DMS 273 treated with DMSO at 0.1 percent for 48 hours (cell line): ENCODE results near the gene TUBGCP3.

Experiments used
- DNase-seq: peaks from one replicate; lab custom pipeline; 2025; lab: John Stamatoyannopoulos, UW

Gene TUBGCP3

GRCh38 chr13:112479389-112479788 is 108.6 kb downstream of the TUBGCP3 start:
- no peak for DNase-seq

DNA sequence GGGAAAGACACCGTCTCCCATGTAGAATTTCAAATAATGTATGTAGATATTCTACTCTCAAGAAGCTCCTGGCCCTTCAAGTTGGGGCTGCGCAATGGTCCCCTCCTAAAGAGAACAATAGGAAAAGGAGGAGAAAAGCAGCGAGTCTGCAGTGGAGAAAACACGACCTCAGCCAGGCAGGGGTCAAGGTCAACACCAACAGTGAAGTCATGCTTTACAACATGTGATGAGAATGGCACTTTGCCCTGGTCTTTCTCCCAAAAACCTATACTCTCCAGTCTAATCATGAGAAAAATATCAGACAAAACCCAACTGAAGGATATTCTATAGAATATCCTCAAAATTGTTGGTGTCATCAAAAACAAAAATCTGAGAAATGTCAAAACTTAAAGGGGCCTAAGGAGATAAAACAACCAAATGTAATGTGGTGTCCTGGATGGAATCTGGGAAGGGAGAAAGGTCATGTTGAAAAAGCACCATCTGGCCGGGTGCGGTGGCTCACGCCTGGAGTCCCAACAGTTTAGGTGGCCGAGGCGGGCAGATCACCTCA is 110.8 kb downstream of the TUBGCP3 start:
- DNase-seq = no peak

DNA sequence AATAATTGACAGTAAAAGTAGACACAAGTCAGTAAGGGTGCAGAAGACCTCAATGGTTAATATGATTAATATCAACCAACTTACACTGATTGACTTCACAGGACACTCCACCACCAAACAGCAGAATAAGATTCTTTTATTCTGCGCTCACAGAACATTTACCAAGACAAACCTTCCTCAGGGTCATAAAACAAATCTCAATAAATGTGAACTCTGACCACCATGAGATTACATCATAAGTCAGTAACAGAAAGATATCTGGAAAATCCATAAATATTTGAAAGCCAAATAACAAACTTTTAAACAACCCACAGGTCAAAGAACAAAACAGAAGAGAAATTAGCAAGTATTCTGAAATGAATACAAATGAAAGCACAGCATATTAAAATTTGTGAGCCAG is 112.1 kb downstream of the TUBGCP3 start:
- DNase-seq = no peak

DNA sequence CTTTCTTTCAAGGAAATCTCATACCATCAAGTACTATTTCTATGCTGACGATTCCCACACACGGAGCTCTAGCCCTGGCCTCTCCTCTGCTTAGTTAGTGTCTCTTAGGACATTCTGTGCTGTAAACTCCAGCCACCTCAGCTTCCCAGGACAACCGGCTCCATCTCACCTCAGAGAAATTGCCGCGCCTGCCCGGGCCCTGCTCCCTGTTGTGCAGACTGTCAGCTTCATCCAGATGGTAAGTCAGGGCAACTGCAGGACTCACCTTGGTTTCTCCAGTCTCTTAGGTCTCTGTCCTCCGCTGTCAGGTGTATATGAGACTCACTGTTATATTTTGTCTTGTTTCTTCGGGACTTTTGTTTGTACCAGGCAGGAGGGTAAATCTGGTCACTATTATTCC is 113.1 kb downstream of the TUBGCP3 start:
- no peak for DNase-seq

DNA sequence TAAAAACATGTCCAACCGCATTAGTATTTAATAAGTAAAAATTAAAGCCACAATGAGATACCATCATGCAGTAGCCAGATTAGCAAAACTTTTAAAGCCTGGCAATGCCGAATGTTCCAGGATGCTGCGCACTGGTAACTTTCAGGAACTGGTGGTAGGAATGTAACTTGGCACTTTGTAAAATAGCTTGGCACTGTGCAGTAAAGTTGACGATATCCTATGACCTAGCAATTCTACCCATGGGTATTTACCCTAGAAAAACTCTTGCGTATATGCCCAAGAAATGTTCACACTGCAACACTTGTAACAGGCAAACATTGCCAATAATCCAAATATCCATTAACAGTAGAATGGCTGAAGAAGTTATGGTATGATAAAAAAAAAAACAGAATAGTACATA is 114.1 kb downstream of the TUBGCP3 start:
- DNase-seq = no peak

GRCh38 chr13:112469071-112469745 is 118.7 kb downstream of the TUBGCP3 start:
- DNase-seq = no peak

DNA sequence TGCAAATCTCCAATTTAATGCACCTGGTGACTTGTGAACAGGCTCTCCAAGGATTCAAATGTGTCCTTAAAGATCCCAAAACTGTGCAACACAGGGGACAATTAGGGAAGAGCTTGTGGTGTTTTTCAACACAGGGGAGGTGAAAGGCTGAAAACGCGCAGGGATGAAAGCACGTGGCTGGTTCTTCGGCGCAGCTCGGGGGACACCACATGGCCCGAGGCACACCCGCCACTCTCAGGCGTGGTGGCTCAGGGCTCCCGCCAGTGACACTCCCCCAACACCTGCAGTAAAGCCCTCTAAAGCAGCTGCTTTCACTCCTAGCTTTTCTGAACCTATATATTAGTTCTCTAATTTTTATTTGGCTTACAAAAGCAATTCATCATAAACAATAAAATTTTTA is 119.9 kb downstream of the TUBGCP3 start:
- DNase-seq = no peak

DNA sequence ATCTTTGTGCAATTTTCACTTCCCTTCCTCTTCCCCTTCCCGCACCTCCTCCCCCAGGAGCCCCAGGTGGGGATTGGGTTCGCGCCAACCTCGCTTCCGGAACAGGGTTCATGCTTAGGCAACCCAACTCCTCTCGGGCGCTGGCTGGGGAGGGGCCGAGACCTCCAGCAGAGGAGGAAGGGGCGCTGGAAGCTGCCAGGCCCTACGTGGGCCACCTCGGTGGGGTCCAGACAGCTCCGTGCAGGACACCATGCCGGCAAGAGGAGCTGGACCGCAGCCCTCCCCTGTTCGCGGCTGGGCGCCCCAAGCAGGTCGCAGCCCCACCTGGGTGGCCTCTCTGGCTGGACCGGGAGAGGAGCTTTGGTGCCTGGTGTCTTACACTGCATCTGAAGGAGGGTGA is 120.7 kb downstream of the TUBGCP3 start:
- no peak for DNase-seq

DNA sequence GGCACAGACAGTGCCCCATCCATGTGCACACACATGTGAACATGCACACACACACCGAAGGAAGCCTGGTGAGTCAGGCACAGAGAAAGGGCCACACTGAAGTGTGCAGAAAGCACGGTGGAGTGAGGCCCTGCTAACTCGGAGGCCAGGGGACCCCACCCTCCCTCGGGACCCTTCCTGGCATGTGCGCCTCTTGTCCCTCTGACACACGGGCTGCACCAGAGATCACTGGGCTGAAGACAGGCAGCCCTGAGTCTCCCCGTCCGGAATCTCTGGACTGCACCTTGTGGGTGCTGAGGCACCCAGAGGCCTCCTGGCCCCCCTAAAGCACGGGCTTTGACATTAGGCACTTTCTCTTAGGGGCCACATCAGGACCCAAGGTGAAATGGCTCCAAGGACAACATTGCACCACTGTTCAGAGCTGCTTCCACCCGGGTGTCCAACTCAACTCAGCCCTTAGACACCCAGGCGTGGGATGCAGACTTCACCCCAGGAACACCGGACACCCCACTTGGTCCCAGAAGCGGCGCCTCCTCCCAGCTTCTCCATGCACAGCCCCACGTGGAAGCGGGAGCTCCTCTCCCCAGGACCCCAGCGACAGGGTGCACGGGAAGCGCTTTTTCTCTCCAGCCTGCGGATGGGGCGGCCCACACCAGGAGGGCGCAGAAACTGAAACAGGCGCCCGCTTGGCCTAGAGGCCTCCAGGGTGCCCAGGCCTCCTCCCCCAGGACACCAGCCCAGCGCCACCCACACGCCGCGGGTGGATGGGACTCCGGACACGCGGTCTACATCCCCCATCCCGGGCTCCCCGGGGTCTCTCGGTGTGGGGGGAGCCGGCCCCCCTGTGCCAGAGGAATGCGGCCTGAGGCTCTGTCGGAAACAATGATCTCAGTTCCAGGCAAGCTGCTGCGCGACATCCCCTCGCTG is 121.6 kb downstream of the TUBGCP3 start:
- DNase-seq = no peak

- DNase-seq = no peak
Observed at GRCh38 chr13:112465251-112466131, 122.5 kb downstream of the TUBGCP3 start.

DNA sequence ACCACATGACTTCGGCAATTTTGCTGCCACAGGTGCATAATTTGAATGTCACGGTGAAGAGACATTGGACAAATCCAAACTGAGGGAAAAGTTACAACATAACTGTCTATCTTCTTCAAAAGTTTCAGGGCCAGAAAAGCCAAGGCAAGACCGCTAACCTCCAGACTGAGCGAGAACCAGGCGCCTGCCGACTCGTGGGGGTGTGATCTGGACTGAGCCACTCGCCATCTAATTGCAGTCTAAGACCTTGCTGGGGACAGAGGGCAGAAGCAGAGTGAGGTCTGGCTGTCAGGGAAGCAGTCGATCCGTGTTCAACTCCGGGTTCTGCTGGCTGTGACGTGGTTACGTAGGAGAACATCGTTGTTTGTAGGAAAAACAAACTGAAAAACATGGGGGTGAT is 123.2 kb downstream of the TUBGCP3 start:
- DNase-seq = no peak

GRCh38 chr13:112462408-112462807 is 125.5 kb downstream of the TUBGCP3 start:
- DNase-seq = no peak

GRCh38 chr13:112457485-112457884 is 130.5 kb downstream of the TUBGCP3 start:
- DNase-seq = no peak

- no peak for DNase-seq
Observed at GRCh38 chr13:112457081-112457480, 130.9 kb downstream of the TUBGCP3 start.

- DNase-seq = no peak
Observed at GRCh38 chr13:112456138-112457056, 131.6 kb downstream of the TUBGCP3 start.

DNA sequence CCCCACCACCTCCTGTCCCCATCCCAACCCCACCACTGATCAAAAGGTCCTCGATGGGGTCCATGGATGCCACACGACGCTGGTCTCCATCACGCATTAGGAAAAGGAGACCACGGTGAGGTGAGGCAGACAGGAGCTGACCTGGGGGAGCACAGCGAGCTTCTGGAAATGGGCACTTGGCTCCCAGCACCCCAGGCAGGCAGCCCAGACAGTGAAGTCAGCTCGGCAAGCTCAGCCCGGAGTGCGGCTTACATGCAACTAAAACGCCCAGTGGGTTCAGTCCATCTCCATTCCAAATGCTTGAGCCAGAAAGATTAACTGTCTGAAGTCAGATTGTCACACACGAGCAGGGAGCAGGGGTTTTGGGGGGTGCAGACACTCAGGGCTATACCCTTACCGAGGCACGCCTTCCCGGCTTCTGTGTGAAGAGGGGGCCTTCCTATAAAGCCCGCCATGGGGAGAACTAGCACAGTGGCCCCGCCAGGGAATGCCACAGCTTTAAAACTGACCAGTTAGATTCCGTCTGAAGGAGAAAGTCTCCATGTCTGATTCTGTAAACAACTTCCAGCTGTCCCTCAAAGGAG is 132.4 kb downstream of the TUBGCP3 start:
- DNase-seq = no peak

GRCh38 chr13:112454648-112455334 is 133.2 kb downstream of the TUBGCP3 start:
- DNase-seq = no peak

- DNase-seq = no peak
Observed at GRCh38 chr13:112453874-112454647, 133.9 kb downstream of the TUBGCP3 start.

DNA sequence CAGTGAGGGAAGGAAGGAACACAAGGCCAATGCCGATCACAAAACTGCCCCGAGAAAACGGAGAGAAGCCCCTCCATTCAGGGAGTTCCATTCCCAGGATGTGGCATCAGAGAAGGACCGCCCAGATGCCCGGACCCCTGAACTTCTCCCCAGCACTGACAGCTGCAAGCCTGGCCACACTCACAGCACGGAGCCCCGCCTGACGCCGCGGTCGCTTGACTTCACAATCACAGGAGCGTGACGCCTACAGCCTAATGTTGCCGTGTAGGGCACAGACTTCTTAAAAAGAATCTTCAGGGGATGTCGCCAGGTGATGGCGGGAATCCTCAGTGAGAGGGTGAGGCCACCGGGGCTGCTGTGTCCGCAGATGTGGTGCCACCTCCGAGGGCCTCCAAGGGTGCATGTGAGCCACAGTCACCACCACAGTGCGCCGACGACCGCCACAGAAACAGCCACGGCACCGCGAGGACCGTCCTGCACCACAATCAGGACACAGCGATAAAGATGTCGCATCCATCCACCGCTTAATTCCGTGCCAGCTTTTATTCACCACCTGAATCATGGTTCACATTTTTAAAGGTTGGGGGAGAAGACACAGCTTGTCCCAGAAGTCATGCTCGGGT is 134.6 kb downstream of the TUBGCP3 start:
- no peak for DNase-seq
